H4 (cell line): ENCODE data around the gene FNDC3B. TPM values are rescaled to one million over a fixed set of nuclear protein-coding genes. Genes with fewer than 3 reads are reported as not detected.

Experiments used
- DNase-seq: peaks from one replicate; pipeline ENCODE4 v3.0.0-alpha.2; 2015; ENCODE audit warnings: low spot score
- total RNA-seq: library from RNA; depleted of rRNA; stranded (reverse); fragments of >200 nt; shearing (Covaris generic); gene quantifications from 2 replicates; pipeline ENCODE4 v1.2.3, GENCODE V29; 2014

FNDC3B gene
- total RNA-seq, 1 experiment from 2014 or later, result 65.8 TPM

DNA sequence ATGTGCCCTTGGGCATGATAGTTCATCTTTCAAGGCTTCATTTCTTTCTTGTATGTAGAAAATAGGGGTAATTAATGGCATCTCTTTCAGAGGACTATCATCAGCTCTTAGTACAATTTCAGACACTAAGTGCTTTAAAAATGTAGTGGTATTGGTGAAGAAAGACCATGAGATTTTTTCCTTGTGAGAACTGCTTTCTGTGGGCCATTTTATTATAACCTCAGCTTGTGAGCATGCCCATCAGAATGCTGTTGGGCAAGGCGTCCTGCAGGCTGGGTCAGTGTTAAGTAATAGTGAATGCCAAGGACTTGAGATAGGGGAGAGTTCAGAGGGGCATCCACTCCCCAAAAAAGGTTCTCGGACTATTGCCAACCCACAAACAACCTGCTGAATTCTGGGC is 221.0 kb downstream of the FNDC3B start:
- no peak for DNase-seq

DNA sequence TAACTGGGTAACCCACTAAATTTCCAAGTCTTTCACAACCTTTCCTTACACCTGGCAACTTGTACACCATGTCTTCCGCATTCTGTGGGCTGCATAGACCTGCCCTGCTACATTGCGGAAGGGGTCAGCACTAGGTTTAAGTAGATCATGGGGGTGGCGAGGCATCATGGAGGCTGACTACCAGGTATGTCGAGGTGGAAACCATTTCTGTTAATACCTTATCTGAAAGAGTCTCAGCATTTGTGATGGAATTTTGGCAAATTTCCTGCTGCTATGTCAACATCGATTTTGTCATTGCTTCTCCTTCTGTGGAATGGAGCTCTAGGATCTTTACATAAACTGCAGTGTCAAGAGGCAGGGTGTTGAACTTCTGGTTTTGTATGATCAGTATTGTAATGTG is 221.7 kb downstream of the FNDC3B start:
- DNase-seq, result no peak

DNA sequence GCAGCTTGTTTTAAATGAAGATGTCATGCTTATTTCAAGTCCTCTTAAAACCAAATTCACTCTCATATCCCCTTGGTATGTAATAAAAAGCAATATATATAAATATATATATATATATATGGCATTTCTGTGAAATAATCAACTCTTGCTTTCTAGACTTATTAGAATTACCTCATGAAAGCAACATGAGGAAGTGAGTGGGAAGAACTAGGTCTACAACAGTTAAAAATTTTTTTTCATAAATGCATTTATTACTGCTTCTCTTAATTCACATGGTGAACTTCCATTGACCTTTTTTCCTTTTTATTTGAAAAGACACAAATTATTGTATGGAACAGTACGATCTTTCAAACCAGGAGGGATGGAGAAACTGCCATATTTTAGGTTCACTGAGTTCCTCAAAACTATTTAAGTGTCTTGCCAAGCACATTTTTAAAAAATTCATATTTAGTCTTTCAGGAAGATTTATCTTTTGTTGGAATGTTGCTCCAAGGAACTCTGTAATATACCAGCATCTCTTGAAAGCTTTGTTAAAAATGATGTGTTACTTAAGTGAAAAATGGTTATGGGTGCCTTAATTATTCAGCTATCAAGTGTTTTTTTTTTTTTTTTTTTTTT is 223.7 kb downstream of the FNDC3B start:
- DNase-seq, result no peak

DNA sequence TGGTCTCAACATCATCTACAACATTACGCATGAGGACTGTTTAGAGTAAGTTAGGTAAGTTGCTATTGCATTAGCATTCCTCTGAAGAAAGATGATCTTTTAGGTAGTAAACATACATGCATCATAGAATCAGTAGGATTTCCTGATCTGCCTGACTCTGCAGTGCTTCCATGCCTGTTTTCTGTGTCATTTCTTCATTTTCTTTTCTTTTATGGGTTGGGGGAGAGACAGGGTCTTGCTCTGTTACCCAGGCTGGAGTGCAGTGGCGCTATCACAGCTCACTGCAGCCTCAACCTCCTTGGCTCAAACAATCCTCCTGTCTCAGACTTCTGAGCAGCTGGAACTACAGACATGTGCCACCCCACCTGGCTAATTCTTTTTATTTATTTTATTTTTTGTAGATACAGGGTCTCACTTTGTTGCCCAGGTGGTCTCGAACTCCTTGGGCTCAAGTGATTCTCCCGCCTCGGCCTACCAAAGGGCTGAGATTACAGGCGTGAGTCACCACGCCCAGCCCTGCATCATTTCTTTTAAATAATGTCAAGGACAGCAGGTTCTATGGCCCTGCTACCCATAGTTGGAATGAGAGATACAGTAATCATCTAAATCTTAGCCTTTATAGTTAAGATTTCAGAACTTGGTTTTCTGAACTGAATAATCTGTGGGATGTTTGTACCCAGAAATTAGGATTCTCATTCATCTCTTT is 224.6 kb downstream of the FNDC3B start:
- no peak for DNase-seq

DNA sequence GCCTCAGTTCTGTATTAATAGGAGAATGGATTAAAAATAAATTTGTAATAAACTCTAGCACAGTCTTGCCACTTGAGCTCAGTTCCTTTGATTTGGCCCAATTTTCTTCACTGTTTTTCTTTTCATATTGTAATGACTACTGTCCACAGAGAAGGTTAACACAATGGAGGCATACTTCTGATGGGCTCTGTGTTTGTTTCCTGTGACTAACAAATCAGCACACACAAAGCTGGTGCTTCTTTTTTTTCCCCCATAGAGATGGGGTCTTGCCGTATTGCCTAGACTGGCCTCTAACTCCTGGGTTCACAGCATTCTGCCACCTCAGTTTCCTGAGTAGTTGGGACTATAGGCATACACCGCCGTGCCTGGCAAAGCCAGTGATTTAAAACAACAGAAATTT is 226.7 kb downstream of the FNDC3B start:
- no peak for DNase-seq

DNA sequence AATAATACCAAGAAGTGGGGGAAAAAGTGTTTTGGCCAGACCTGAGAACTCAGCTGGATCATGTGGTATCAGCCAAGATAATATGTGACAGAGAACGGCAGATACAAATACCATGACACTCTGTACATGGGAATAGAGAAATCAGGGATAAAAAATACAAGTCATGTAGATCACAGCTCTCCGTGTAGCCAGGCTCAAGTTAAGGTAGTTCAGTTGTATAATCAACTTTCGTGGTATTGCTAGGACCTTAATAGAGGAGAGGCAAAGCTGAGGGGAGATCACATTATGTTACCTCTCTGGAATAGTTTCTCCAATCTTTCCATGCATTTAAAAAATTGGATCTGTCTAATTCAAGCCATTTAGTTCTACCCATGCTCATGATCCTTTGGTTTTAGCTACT is 229.0 kb downstream of the FNDC3B start:
- no peak for DNase-seq

DNA sequence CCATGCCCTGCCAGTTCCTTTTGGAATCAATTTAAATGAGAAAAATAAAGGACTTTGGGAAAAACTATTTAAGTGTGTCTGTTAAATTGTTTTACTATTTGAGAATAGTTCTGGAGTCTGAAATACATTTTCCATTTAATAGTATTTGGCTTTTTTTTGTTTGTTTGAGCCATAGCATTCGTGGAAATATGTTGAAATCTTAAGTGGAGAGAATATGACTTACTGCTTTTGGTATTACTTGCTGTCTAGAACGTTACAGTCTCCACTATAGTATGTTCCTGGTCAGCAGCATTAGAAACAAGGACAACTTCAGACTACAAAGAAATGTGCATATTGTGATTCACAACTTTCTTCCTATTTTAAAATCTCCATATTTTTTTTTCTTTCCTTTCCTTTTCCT is 229.5 kb downstream of the FNDC3B start:
- DNase-seq, result no peak

DNA sequence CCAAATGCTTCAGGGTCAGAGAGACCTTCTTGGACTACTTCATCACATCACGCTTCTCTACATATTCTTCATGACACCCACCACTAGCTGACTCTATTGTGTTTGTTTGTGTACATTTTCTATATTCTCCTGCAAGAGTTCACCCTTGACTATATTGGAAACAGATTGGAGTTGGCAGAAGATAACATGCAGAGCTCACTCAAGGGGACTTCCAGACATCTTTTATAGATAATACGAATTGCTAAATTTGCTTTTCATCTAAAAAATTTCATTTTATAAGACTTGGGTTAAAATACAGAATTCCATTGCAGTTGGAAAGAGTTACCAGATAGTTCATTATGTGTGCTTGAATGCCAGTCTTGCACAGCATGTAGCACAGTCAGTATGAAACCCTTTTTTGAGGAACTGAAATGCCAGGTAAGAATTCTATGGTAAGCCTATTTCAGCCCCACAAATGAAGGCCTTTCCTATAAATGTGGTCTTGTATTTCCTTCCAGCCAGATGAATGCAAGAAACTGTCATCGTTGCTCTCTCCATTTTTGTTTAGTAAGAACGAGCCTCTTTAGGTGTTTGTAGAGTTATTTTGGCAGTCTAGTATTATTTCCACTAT is 231.3 kb downstream of the FNDC3B start:
- DNase-seq, result no peak

DNA sequence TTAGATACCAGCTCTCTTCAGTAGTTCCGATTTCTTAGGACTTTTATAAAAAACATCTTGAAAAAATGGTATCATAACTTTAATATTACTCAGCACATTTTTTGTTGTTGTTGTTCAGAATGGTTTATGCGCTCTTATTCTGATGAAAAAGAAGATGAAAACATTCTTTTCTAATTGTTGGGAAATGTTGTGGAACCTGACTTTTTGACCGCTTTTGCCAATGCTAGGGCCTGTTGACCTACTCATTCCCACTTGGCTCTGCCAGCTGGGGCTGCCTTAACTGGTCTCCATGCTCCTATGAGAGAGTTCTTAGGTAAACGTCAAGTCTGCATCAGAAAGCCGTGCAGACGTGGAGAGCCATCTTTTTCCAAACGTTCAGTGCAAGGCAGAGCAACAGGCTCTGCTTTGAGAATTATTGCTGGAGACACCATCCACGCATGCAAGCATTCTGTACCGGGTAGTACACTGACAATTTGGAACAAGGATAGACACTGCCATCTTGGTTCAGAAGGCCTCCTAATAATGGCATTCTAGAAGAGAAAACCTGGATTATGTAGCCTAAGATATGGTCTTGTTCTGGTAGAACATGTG is 232.1 kb downstream of the FNDC3B start:
- no peak for DNase-seq

DNA sequence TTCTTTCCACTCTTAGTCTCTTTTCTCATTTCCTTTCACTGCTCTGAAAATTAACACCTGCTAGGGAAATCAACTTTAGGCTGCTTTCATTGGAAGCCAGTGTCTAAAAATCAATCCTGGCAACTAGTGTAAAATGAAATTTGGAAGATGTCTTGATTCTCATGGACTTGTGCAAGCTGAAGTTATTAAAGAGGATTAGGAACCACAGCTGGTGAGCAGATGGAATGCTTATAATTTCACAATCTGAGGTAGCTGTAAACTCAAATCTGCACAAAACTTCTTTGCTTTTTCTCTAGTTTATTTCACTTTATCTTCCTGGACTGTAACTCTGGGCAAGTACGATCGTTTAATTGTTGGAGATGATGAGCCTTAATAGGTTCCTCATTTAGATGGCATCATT is 233.3 kb downstream of the FNDC3B start:
- DNase-seq, result no peak

DNA sequence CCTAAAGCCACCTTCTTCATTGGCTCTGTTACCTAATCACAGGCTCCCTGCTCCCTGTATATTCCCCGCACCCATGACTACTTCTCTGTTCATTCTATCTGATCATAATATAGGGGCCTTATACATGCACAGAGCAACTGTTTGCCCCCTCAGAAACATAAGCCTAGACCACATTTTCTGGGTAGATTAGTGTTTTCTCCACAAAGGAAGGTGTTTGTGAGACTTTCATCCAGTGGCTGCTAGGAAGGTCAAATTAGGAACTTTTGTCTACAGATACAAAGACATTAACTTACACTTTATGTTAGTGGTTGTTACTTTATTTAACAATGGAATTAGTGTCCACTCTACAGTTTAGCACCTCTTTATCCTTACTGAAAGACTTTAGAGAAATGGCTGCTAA is 234.0 kb downstream of the FNDC3B start:
- no peak for DNase-seq

DNA sequence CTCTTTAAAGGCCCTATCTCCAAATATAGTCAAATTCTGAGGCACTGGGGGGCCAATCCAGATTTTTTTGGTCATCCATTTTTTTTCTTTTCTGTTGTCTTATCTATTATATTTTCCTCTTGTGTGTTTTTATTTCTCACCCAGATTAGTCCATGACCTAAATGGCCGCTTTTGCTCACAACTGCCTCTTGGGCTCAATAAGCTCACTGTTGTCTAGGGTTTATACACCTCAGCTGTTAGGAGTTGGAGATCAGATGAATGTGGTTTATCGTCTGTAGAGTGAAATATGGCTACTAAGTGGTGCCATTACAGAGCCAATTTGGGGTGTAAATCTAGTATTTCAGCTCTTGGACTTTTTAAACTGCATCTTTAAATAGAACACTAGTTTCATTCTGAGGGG is 235.5 kb downstream of the FNDC3B start:
- no peak for DNase-seq

DNA sequence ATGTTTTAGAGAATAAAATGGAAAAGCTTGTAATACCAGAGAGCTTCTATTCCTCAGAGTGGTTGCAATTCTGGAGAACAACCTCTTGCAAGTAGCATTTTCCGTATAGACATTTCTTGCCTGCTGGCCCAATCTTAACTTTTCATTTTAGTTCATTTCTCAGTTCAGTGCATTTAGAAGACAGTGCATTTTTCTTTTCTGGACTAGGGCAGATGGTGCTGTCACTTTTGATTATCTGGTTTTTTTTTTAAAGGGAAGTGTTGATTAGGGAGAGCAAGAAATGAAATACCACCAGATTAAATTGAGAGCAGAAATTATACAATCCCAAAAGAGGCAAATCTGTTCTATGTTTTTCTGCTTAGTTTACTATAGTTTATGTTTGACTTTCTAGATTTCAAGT is 236.2 kb downstream of the FNDC3B start:
- no peak for DNase-seq

DNA sequence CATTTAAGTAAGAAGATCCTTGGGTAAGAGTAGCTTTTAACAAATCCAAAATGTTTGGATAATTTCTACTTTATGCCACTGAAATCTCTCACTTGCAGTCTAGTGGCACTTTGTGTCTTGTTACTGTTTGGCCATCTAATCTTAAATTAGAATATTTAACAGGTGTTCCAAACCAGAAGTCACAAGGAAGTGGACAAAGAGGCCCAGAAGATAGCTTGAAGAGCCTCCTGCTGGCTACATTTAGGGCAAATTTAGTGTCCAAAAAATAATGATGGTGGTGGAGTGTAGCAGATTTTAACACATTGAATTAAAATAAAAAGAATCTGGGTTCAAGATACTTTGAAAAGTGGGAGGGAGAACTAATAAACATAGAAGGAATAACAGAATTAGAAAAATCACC is 236.7 kb downstream of the FNDC3B start:
- no peak for DNase-seq

DNA sequence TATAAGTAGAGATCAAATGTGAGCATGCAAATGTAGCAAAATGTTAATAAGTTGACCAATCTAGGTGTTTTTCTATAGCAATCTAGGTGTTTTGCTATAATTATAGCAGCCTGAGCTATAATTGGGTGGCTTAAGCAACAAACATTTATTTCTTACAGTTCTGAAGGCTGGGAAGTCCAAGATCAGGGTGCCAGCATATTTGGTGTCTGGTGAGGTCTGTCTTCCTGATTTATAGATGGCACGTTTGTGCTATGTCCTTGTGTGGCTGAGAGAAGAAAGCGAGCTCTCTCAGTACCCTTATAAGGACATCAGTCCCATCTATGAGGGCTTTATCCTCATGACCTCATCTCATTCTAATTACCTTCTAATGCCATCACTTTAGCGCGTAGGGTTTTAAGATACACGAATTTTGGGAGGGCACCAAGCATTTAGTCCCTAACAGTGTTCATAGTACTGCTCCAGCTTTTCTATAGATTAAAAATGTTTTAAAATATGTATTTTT is 237.8 kb downstream of the FNDC3B start:
- no peak for DNase-seq

DNA sequence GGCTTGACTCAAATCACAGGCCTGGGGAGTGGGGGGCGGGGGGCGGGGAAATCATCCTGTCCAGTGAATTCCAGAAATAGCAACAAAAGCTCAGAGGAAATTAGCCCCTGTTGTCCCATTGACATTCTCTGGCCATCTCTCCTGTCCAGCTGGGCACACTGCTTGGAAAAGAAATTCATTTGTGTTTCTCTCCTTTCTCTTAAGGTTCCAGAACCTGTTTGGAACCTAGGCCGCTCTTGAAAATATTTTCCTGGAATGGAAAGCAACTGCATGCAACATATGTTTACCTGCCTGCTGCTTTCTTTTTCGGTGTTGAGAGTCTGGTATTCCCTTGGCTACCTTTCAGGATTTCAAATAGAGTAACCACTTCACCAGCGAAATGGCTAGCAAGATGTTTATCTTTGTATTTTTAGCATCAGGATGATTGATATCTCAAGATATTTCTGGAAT is 239.8 kb downstream of the FNDC3B start:
- DNase-seq, result no peak

DNA sequence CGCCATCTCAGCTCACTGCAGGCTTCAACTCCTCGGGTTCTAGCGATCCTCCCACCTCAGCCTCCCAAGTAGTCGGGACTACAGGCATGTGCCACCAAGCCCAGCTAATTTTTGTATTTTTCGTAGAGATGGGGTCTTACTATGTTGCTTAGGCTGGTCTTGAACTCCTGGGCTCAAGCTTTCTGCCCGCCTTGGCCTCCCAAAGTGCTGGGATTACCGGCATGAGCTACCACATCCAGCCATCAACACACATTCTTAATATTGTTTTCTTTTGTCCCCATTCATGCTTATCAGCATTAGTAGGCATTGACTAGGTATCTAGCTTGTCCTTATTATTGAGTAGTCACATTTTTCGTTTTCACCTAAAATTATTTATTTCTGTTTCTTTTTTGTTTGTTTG is 240.6 kb downstream of the FNDC3B start:
- no peak for DNase-seq

DNA sequence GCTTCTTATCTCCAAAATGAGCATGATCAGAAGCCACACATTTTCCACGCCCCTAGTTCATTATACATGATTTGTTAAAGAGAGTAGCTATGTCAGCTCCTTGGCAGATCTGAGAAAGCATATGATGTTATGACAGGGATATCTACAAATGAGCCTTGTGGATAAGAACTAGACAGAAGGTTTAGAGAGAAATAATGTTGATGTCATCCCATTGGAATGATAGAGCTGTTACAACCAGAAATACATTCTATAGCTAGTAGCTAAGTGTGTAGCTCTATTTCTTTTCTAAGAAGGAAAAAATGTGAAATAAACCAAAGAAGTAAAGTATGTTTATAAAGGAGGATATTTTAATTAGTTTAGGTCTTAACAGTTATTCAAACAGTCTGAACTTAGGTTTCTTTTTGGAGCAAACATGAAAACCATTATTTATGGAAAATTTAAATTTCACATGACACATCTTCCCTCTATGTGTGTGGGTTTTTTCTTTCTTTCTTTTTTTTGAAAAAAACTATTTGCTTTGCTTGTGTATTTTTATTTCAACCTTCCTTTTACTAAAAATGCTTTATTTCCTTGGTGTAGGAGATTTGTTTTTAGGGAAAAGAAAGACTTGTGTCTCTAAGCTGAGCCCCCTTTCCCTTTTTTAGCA is 241.2 kb downstream of the FNDC3B start:
- DNase-seq, result peak; percentile 63

DNA sequence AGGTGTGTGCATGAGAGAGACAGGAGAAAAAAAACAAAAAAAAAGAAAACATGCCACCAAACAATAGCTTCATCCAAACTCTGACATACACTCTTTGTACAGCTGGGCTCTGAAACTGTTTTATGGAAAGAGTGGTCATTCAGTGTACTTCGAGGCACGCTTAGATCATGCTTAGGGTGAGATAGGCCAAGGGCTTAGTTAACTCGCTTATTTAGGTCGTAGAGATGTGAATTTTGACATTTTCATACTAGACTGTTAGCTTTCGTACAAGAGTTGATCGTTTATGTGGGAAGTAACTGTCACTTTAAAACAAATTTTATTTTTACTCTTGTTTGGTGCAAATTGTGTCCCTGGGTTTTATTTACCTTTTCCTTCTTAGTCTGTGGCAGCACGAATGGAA is 242.5 kb downstream of the FNDC3B start:
- no peak for DNase-seq

DNA sequence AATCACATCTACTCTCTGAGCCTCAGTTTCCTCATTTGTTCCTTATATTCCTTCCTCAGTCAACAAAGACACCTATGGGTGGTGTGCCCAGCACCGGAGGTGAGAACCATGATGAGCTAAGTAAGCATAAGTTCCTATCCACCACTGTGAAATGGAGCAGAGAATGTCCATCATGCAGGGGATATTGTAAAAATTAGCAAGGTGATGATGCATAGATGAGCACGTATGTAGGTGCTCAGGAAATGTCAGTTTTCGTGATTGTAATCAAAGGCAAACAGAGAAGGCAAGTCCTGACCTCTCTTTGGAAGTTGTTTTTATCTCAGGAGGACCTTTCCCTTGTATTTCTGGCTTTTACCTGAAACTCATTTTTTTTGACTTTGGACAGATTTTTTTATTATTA is 243.5 kb downstream of the FNDC3B start:
- DNase-seq, result no peak

DNA sequence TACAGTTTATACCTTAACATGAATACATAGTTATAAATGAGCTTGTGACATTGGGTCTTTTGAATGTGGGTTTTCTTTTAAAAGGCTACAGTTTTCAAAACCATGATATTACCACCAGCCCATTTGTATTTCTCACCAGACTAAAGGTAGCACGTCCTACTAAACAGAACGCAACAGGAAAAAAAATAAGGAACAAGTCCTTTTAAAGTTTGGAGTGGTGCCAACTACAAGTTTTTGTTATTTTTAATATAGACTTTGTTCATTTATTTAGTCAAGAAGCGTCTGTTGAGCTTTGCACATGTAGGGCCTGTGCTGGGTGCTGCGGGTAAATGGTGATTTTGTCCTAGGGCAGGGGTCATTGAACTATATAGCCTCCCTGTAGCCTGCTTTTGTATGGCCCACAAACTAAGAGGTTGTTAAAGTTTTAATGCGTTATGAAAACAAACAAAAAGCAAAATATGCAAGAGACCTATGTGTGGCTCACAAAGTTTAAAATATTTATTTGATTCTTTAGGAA is 244.5 kb downstream of the FNDC3B start:
- DNase-seq, result no peak

DNA sequence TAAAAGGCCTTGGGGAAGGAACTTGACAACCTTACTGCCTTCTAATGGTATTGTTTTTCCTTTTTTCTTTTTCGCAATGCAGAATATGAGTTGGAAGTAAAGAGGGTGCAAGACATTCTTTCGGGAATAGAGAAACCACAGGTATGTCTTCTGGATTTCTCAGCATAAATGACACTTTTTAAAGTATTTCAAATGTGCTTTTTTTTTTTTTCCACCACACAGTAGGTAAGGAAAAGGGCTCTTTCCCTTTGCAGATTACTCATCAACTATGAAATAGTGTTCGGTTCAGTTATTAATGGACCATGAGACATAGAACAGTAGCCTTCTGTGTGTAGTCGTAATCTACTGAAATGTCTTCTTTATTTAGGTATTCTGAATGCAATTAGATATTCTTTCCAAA is 246.5 kb downstream of the FNDC3B start:
- no peak for DNase-seq
